ENCODE results near the gene VAV3.

GRCh38 chr1:107952989-107953388 lies 12.0 kb downstream of the VAV3 start:
- TF ChIP-seq CTCF (IDR thresholded peaks at IDR 0.05; ENCODE audit: insufficient read depth, low read depth, low read length) (no peak), EZH2 (IDR thresholded peaks at IDR 0.05; ENCODE audit: insufficient read depth, low read length) (no peak)

Data from astrocyte (in vitro differentiated cells and primary cell).